Testis (tissue), 3 donors: Measurements from ENCODE around the gene ODAD3. TPM values are rescaled to one million over a fixed set of nuclear protein-coding genes. Genes with fewer than 3 reads are reported as not detected.

ENCODE experiments used
- DNase-seq: peaks from one replicate; pipeline ENCODE4 v3.0.0-alpha.2; 2019
- H3K27ac ChIP-seq, 2 donors: fragments of 200-600 bp; sonication (generic); one replicate each; pipeline ENCODE4 v1.5.1; 2019
- H3K27me3 ChIP-seq: fragments of 200-600 bp; sonication (generic); one replicate; pipeline ENCODE4 v1.5.1; 2019
- H3K36me3 ChIP-seq: fragments of 200-600 bp; sonication (generic); one replicate; pipeline ENCODE4 v1.5.1; 2017; ENCODE audit warnings: low read depth; ENCODE audit errors: missing control alignments
- H3K4me1 ChIP-seq: fragments of 200-600 bp; sonication (generic); one replicate; pipeline ENCODE4 v1.5.1; 2019
- H3K4me3 ChIP-seq, 2 donors: fragments of 200-600 bp; sonication (generic); one replicate each; pipeline ENCODE4 v1.5.1; 2017 to 2019
- H3K9me3 ChIP-seq: fragments of 200-600 bp; sonication (generic); one replicate; pipeline ENCODE4 v1.5.1; 2017
- CTCF ChIP-seq, 3 experiments: fragments of 450-650 bp in 2 of 3; fragments of 200-600 bp in 1 of 3; sonication (generic) in 1 of 3; IDR thresholded peaks; one replicate each; pipeline ENCODE4 v1.5.1; 2016 to 2019; ENCODE audit warnings: antibody characterized with exemption in 3 of 3, mild to moderate bottlenecking in 2 of 3, moderate library complexity in 1 of 3
- POLR2A ChIP-seq: fragments of 450-650 bp; IDR thresholded peaks from one replicate; pipeline ENCODE4 v1.6.1; 2017; ENCODE audit warnings: antibody characterized with exemption, mild to moderate bottlenecking, moderate library complexity
- WGBS, 2 donors: methylation state at CpG; one replicate each; pipeline ENCODE4 v1.1.5; 2018; 5-methylcytosine and 5-hydroxymethylcytosine counted together
- intact Hi-C: fragments of 100-400 bp; cut with DNase I; formaldehyde crosslinking; loops from one replicate; pipeline ENCODE4 v1.15.1; 2023; ENCODE audit warnings: low total_unique reads
- polyA plus RNA-seq: library from polyadenylated mRNA; stranded (reverse); fragments of 350-450 nt; fragmentation: Illumina TruSeq; extraction: RNeasy Lipid Tissue Mini Kit (QIAGEN cat#74804); gene quantifications from one replicate; pipeline ENCODE4 v1.2.3, GENCODE V29; 2014; ENCODE audit warnings: low read depth, low replicate concordance; ENCODE audit not compliant: insufficient read depth
- total RNA-seq, 2 donors: library from RNA; depleted of rRNA; stranded (reverse); fragments of >200 nt; gene quantifications; one replicate each; pipeline ENCODE4 v1.2.3, GENCODE V29; 2016

ODAD3 gene
- total and polyA plus RNA-seq, 3 donors from 2014 or later: 9.7 to 18.3 (median 14.8) TPM

GRCh38 chr19:11448923-11449554 lies 14.1 kb upstream of the ODAD3 start:
- H3K4me3 ChIP-seq: no peak overlapping the region
- TF ChIP-seq POLR2A: no peak
- TF ChIP-seq CTCF (IDR thresholded peaks at IDR 0.05): no peak
- 96 to 98% methylated on average over 20 to 31 of the region's 31 CpGs for WGBS, 2 donors

GRCh38 chr19:11448410-11448809 lies 13.5 kb upstream of the ODAD3 start:
- Histone ChIP-seq H3K36me3 (no peaks in the 10 kb centered on the region), H3K4me1 (no peaks in the 10 kb centered on the region), H3K9me3 (no peaks in the 10 kb centered on the region), H3K27me3 (no peaks in the 10 kb centered on the region), H3K4me3 (no peak overlapping the region), H3K27ac (no peak overlapping the region)
- 79 to 89% methylated on average over 8 to 13 of the region's 13 CpGs for WGBS, 2 donors
- no peak for DNase-seq
- intact Hi-C loops: loop anchor here (10.0 kb wide), 1 partner anchor 154 kb away; the partner anchor contains the start of gene TSPAN16
- TF ChIP-seq CTCF (IDR thresholded peaks at IDR 0.05) (no peak), POLR2A (no peak)

More at GRCh38 chr19:11448923-11449554, 14.1 kb upstream of the ODAD3 start:
- H3K36me3 ChIP-seq: no peaks in the 10 kb centered on the region
- intact Hi-C loops: loop anchor here (10.0 kb wide), 1 partner anchor 154 kb away; the partner anchor contains the start of gene TSPAN16
- no peaks in the 10 kb centered on the region for H3K27me3 ChIP-seq
- no peak for DNase-seq
- H3K27ac ChIP-seq: no peak overlapping the region
- no peaks in the 10 kb centered on the region for H3K9me3 ChIP-seq
- no peaks in the 10 kb centered on the region for H3K4me1 ChIP-seq

GRCh38 chr19:11447347-11448262 lies 12.7 kb upstream of the ODAD3 start:
- intact Hi-C loops: loop anchor here (10.0 kb wide), 1 partner anchor 153 kb away; the partner anchor contains the start of gene TSPAN16
- no peaks in the 10 kb centered on the region for H3K36me3 ChIP-seq
- no peak for TF ChIP-seq POLR2A
- no peak for TF ChIP-seq CTCF (IDR thresholded peaks at IDR 0.05)

GRCh38 chr19:11446652-11447301 lies 11.9 kb upstream of the ODAD3 start:
- no peaks in the 10 kb centered on the region for H3K36me3 ChIP-seq
- no peak overlapping the region for H3K27ac ChIP-seq
- H3K27me3 ChIP-seq: no peaks in the 10 kb centered on the region
- H3K4me3 ChIP-seq: no peak overlapping the region
- intact Hi-C loops: loop anchor here (10.0 kb wide), 1 partner anchor 152 kb away; the partner anchor contains the start of gene TSPAN16
- peak; percentile 60 to 68 (median 63) for TF ChIP-seq CTCF (IDR thresholded peaks at IDR 0.05)
- no peak for TF ChIP-seq POLR2A
- WGBS, 2 donors: 69% methylated on average over 14 to 18 of the region's 23 CpGs
- H3K9me3 ChIP-seq: no peaks in the 10 kb centered on the region
- DNase-seq: no peak
- H3K4me1 ChIP-seq: no peaks in the 10 kb centered on the region

More at GRCh38 chr19:11447347-11448262, 12.7 kb upstream of the ODAD3 start:
- WGBS, 2 donors: 82 to 89% methylated on average over 26 to 33 of the region's 35 CpGs
- Histone ChIP-seq H3K9me3 (no peaks in the 10 kb centered on the region), H3K27me3 (no peaks in the 10 kb centered on the region), H3K4me3 (no peak overlapping the region), H3K4me1 (no peaks in the 10 kb centered on the region), H3K27ac (no peak overlapping the region)
- no peak for DNase-seq
